GM23248 (cell line): ENCODE results near the gene TREM1.

Source experiments
- EZH2 ChIP-seq: fragments of 200-600 bp; sonication (generic); IDR thresholded peaks from 2 replicates; pipeline ENCODE4 v1.6.1; 2018; ENCODE audit warnings: antibody characterized with exemption, mild to moderate bottlenecking; ENCODE audit not compliant: insufficient read depth, poor library complexity, severe bottlenecking
- EZH2phosphoT487 ChIP-seq: fragments of 200-600 bp; sonication (generic); IDR thresholded peaks from 2 replicates; pipeline ENCODE4 v1.6.1; 2018; ENCODE audit warnings: antibody characterized with exemption, moderate library complexity, mild to moderate bottlenecking, low read depth; ENCODE audit not compliant: insufficient read depth

DNA sequence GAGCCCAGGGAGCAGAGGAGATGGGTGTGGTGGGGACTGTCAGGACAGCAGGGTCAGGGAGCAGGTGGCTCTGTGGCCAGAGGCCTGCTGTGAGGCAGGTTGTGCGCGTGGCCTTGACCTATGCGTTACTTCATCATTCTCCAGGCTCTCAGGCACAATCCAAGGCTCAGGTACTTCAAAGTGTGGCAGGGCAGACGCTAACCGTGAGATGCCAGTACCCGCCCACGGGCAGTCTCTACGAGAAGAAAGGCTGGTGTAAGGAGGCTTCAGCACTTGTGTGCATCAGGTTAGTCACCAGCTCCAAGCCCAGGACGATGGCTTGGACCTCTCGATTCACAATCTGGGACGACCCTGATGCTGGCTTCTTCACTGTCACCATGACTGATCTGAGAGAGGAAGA is 49.5 kb upstream of the TREM1 start:
- TF ChIP-seq EZH2 (no peak), EZH2phosphoT487 (no peak)
